ENCODE results near the gene GEN1.

DNA sequence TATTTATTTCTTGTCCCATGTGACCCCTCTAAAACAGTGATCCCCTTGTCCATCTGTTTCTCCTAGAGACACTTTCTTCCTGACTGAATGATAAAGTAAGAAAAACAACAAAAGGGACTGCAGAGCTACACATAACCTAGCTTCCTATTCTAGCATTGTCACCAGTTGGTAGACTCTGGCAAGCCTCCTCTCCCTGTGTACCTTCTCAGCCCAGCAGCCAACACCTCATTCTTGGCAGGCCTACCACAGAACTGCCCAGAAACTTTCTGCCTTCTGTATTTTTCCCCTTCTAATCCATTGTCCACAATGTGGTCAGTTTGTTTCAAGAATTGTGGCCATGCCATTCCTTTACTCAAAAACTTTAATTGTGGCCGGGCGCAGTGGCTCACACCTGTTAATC, 13.7 kb upstream of the GEN1 start:
- TF ChIP-seq EP300 (conservative IDR thresholded peaks at IDR 0.05; ENCODE audit: poor library complexity, severe bottlenecking) (no peak), RAD21 (conservative IDR thresholded peaks at IDR 0.05) (no peak), EZH2 (IDR thresholded peaks at IDR 0.05; ENCODE audit: borderline replicate concordance, insufficient read depth, low read length, poor library complexity, severe bottlenecking) (no peak), POLR2AphosphoS5 (IDR thresholded peaks at IDR 0.05) (no peak), TAF1 (IDR thresholded peaks at IDR 0.05; ENCODE audit: low read depth) (no peak), SMC3 (conservative IDR thresholded peaks at IDR 0.05; ENCODE audit: poor library complexity) (no peak), MXI1 (conservative IDR thresholded peaks at IDR 0.05; ENCODE audit: poor library complexity, severe bottlenecking) (no peak)
- TF ChIP-seq, protein P1, sequence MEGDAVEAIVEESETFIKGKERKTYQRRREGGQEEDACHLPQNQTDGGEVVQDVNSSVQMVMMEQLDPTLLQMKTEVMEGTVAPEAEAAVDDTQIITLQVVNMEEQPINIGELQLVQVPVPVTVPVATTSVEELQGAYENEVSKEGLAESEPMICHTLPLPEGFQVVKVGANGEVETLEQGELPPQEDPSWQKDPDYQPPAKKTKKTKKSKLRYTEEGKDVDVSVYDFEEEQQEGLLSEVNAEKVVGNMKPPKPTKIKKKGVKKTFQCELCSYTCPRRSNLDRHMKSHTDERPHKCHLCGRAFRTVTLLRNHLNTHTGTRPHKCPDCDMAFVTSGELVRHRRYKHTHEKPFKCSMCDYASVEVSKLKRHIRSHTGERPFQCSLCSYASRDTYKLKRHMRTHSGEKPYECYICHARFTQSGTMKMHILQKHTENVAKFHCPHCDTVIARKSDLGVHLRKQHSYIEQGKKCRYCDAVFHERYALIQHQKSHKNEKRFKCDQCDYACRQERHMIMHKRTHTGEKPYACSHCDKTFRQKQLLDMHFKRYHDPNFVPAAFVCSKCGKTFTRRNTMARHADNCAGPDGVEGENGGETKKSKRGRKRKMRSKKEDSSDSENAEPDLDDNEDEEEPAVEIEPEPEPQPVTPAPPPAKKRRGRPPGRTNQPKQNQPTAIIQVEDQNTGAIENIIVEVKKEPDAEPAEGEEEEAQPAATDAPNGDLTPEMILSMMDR (IDR thresholded peaks at IDR 0.05; ENCODE audit: poor library complexity, severe bottlenecking) = no peak
- TF ChIP-seq, protein P2, sequence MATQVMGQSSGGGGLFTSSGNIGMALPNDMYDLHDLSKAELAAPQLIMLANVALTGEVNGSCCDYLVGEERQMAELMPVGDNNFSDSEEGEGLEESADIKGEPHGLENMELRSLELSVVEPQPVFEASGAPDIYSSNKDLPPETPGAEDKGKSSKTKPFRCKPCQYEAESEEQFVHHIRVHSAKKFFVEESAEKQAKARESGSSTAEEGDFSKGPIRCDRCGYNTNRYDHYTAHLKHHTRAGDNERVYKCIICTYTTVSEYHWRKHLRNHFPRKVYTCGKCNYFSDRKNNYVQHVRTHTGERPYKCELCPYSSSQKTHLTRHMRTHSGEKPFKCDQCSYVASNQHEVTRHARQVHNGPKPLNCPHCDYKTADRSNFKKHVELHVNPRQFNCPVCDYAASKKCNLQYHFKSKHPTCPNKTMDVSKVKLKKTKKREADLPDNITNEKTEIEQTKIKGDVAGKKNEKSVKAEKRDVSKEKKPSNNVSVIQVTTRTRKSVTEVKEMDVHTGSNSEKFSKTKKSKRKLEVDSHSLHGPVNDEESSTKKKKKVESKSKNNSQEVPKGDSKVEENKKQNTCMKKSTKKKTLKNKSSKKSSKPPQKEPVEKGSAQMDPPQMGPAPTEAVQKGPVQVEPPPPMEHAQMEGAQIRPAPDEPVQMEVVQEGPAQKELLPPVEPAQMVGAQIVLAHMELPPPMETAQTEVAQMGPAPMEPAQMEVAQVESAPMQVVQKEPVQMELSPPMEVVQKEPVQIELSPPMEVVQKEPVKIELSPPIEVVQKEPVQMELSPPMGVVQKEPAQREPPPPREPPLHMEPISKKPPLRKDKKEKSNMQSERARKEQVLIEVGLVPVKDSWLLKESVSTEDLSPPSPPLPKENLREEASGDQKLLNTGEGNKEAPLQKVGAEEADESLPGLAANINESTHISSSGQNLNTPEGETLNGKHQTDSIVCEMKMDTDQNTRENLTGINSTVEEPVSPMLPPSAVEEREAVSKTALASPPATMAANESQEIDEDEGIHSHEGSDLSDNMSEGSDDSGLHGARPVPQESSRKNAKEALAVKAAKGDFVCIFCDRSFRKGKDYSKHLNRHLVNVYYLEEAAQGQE (IDR thresholded peaks at IDR 0.05; ENCODE audit: borderline replicate concordance) = no peak

All from neural cell (in vitro differentiated cells).